GM19193 (cell line): ENCODE results near the gene ZDHHC19.

ENCODE experiments used
- POLR2A ChIP-seq: IDR thresholded peaks from 4 replicates; pipeline ENCODE4 v1.6.1; 2011; ENCODE audit not compliant: insufficient read depth, insufficient read length; ENCODE audit errors: extremely low read depth

ZDHHC19 gene

DNA sequence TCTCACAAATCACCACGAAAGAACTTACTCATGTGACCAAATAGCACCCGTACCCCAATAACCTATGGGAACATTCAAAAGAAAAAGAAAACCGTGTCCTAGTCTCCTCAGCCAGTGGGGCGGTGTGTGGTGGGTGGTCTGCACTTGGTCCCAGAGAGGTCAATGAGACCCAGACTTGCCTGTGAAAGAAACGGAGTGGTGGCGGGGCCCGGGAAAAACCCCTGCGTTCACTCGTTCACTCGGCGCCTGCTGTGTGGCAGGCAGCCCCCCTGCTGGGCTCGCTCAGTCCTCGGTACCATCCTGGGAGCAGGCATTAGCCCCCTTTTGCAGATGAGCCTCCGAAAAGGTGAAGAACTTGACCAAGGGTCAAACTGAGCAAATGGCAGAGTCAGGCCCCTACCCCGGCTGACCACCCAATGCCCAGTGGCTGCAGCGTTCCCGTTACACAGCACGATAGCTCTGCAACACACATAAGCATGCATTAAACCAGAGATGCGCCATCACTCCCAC is 36.0 kb downstream of the ZDHHC19 start:
- no peak for TF ChIP-seq POLR2A

DNA sequence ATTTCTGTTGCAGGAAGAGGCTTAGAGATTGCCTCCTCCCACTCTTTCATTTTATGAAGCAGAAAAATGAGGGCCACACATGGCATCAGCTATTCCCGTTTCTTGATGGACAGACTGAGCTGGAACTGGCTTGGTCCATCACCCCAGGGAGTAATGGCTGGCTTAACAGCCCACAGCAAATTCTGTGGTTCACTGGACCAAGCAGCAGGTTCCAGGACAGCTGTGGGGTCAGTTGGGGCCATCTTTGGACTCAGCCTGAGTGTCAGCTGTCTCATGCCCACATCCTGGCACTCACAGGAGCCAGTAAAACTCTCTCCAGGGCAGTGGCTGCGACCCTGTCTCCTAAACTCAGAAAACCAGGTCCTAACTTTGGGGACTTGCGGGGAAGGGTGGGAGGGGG is 36.5 kb downstream of the ZDHHC19 start:
- TF ChIP-seq POLR2A: no peak

- no peak for TF ChIP-seq POLR2A
Measured at GRCh38 chr3:196169836-196170240, 41.4 kb downstream of the ZDHHC19 start.

DNA sequence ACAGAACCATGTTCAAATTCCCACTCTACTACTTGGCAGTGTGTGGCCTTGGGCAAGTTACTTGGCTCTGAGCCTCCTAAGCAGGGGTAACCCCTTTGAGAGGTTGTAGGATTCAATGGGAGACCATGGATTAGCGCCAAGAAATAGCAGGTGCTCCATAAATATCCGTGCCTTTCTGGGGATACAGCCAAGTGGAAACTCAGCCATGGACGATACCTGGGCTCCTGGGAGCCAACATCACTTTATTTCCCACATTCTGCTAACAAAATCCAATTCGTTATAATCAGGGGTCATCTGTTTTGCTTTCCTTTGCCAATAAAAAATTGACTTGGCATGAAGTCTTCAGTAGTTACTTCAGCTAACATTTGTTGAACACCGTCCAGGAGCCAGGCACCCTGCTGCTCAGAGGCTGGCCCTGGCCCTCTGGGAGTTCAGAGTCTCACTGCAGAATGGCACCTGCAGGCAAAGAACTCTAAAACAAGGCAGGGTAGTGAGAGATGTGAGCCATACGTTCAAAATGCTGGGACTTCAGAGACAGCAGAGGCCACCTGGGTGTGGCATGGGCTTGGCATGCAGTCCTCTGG is 42.3 kb downstream of the ZDHHC19 start:
- TF ChIP-seq POLR2A: no peak

GRCh38 chr3:196166741-196167140 is 44.5 kb downstream of the ZDHHC19 start:
- no peak for TF ChIP-seq POLR2A

- no peak for TF ChIP-seq POLR2A
Measured at GRCh38 chr3:196165850-196166249, 45.4 kb downstream of the ZDHHC19 start.

- no peak for TF ChIP-seq POLR2A
Measured at GRCh38 chr3:196164576-196164975, 46.6 kb downstream of the ZDHHC19 start.

- no peak for TF ChIP-seq POLR2A
Measured at GRCh38 chr3:196163666-196164493, 47.3 kb downstream of the ZDHHC19 start.

- no peak for TF ChIP-seq POLR2A
Measured at GRCh38 chr3:196163212-196163611, 48.0 kb downstream of the ZDHHC19 start.

- no peak for TF ChIP-seq POLR2A
Measured at GRCh38 chr3:196162679-196163078, 48.5 kb downstream of the ZDHHC19 start.

DNA sequence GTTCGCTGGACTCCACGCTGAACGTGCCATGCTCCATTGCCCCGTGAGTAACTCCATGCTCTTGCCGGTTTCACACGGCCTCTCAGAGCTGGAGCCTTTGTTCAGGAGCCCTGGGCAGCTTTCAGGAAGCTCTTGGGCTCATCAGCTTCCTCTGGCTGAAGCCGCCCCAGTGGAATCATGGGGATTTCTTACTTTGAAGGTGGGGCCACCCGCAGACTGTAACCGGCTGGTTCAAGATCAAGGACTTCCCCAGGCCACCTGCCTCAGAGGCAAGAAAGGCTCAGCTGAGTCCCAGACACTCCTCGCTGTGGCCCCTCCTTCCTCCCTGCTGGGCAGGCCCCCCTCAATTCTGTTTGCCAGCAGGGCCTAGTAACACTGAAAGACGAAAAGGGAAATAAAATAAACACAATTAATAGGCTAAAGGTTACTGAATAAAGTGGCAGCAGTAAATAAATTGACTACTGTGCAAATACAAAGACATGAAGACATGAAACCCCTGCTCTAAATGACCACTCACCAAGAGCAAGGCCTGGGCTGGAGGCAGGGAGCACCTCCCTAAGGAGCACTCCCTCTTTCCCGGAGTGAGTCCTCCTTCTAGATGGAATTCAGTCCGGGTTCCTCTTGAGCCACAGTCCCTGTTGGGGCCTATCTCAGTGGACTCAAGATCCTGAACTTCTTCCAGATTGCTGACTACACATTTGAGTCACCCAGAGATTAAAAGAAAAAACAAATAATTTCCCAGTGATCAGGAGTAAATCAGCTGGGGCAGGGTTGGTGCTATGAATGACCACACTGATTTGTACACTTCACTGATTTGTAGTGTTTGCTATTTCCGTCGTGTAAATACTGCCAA is 51.0 kb downstream of the ZDHHC19 start:
- TF ChIP-seq POLR2A: peak; percentile 56

DNA sequence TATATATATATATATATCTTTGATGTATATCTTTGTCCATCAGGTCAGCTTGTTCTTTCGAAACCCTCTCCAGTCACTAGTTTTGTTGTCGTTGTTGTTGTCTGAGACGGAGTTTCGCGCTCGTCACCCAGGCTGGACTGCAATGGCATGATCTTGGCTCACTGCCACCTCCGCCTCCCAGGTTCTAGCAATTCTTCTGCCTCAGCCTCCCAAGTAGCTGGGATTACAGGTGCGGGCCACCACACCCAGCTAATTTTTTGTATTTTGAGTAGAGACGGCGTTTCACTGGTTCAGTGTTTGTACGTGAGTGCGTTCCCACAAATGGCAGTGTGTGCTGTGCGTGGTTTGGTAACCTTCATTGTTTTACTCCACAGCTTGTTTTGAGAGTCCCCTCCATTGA is 51.7 kb downstream of the ZDHHC19 start:
- TF ChIP-seq POLR2A: no peak

DNA sequence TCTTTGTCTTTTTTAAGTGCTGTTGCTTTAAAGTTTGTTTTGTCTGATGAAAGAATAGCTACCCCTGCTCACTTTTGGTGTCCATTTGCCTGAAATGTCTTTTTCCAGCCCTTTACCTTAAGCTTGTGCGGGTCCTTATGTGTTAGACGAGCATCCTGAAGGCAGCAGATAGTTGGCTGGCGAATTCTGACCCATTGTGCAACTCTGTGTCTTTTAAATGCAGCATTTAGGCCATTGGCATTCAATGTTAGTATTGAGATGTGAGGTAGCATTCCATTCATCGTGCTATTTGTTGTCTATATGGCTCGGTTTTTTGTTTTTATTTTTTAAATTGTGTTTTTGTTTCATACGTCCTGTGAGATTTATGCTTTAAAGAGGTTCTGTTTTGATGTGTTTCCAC is 55.0 kb downstream of the ZDHHC19 start:
- TF ChIP-seq POLR2A: no peak

GRCh38 chr3:196150481-196150880 is 60.7 kb downstream of the ZDHHC19 start:
- TF ChIP-seq POLR2A: no peak

GRCh38 chr3:196149831-196150301 is 61.3 kb downstream of the ZDHHC19 start:
- no peak for TF ChIP-seq POLR2A
